Large intestine (tissue), 3 donors: ENCODE data around the gene NIP7. TPM values are rescaled to one million over a fixed set of nuclear protein-coding genes. Genes with fewer than 3 reads are reported as not detected.

Source experiments
- DNase-seq, 2 donors: peaks; one replicate each; pipeline versions ENCODE4 v3.0.0 to v3.0.0-alpha.2; 2013
- H3K27ac ChIP-seq: one replicate; pipeline ENCODE4 v1.5.1; 2013; ENCODE audit warnings: low read length
- H3K27me3 ChIP-seq: 2 replicates; pipeline ENCODE4 v1.6.1; 2013; ENCODE audit warnings: low read length; ENCODE audit not compliant: control insufficient read depth, insufficient read depth
- H3K36me3 ChIP-seq: 2 replicates; pipeline ENCODE4 v1.6.1; 2013; ENCODE audit warnings: low read length; ENCODE audit not compliant: control insufficient read depth, insufficient read depth
- H3K4me1 ChIP-seq: one replicate; pipeline ENCODE4 v1.6.1; 2013; ENCODE audit warnings: low read length; ENCODE audit not compliant: control insufficient read depth, insufficient read depth
- H3K4me3 ChIP-seq: one replicate; pipeline ENCODE4 v1.5.1; 2013; ENCODE audit warnings: low read length
- H3K9me3 ChIP-seq: one replicate; pipeline ENCODE4 v1.6.1; 2013; ENCODE audit warnings: mild to moderate bottlenecking, low read depth, low read length, moderate library complexity; ENCODE audit not compliant: control insufficient read depth
- WGBS: methylation state at CpG from one replicate; pipeline ENCODE4 v1.1.5; 2013; ENCODE audit warnings: low lambda C conversion rate; ENCODE audit not compliant: insufficient coverage; 5-methylcytosine and 5-hydroxymethylcytosine counted together
- polyA plus RNA-seq: library from polyadenylated mRNA; unstranded; fragments of 120-200 nt; gene quantifications from one replicate; pipeline ENCODE4 v1.2.1, GENCODE V29; 2013

Gene NIP7
- polyA plus RNA-seq, 1 donor, result 25.5 TPM

- no peak for DNase-seq
- no peaks in the 10 kb centered on the region for H3K4me1 ChIP-seq
- H3K27ac ChIP-seq, result no peak overlapping the region
- no peaks in the 10 kb centered on the region for H3K27me3 ChIP-seq
- no CpG with 5 or more reads among the region's 30 CpGs for WGBS
- peaks cover 95% of the 10 kb centered on the region for H3K36me3 ChIP-seq
- no peaks in the 10 kb centered on the region for H3K9me3 ChIP-seq
- no peak overlapping the region for H3K4me3 ChIP-seq
Observed at GRCh38 chr16:69318177-69318910, 21.2 kb upstream of the NIP7 start.

GRCh38 chr16:69318911-69319289, 20.7 kb upstream of the NIP7 start:
- H3K4me1 ChIP-seq, result no peaks in the 10 kb centered on the region
- WGBS, result no CpG with 5 or more reads among the region's 10 CpGs
- no peak overlapping the region for H3K27ac ChIP-seq
- no peaks in the 10 kb centered on the region for H3K9me3 ChIP-seq
- no peak overlapping the region for H3K4me3 ChIP-seq
- no peak for DNase-seq
- H3K27me3 ChIP-seq, result no peaks in the 10 kb centered on the region
- H3K36me3 ChIP-seq, result peaks cover 95% of the 10 kb centered on the region

- Histone ChIP-seq H3K27ac (no peak overlapping the region), H3K27me3 (no peaks in the 10 kb centered on the region), H3K9me3 (no peaks in the 10 kb centered on the region), H3K4me3 (no peak overlapping the region), H3K36me3 (peaks cover 96% of the 10 kb centered on the region), H3K4me1 (no peaks in the 10 kb centered on the region)
- no CpG with 5 or more reads among the region's 9 CpGs for WGBS
- DNase-seq, result no peak
Observed at GRCh38 chr16:69319381-69319780, 20.2 kb upstream of the NIP7 start.

- peaks cover 2% of the 10 kb centered on the region for H3K4me1 ChIP-seq
- H3K4me3 ChIP-seq, result no peak overlapping the region
- no peak for DNase-seq
- WGBS, result no CpG with 5 or more reads among the region's 30 CpGs
- H3K9me3 ChIP-seq, result no peaks in the 10 kb centered on the region
- no peak overlapping the region for H3K27ac ChIP-seq
- no peaks in the 10 kb centered on the region for H3K27me3 ChIP-seq
- H3K36me3 ChIP-seq, result peaks cover 96% of the 10 kb centered on the region
Observed at GRCh38 chr16:69319826-69320739, 19.5 kb upstream of the NIP7 start.

GRCh38 chr16:69320740-69321073, 18.9 kb upstream of the NIP7 start:
- no peak overlapping the region for H3K4me3 ChIP-seq
- no peaks in the 10 kb centered on the region for H3K9me3 ChIP-seq
- no peak overlapping the region for H3K27ac ChIP-seq
- H3K27me3 ChIP-seq, result no peaks in the 10 kb centered on the region
- H3K4me1 ChIP-seq, result peaks cover 4% of the 10 kb centered on the region
- peaks cover 92% of the 10 kb centered on the region for H3K36me3 ChIP-seq
- WGBS, result 98% methylated on average over 5 of the region's 13 CpGs
- no peak for DNase-seq

GRCh38 chr16:69321080-69321479, 18.5 kb upstream of the NIP7 start:
- no peak for DNase-seq
- Histone ChIP-seq H3K36me3 (peaks cover 92% of the 10 kb centered on the region), H3K27ac (no peak overlapping the region), H3K27me3 (no peaks in the 10 kb centered on the region), H3K9me3 (no peaks in the 10 kb centered on the region), H3K4me3 (no peak overlapping the region), H3K4me1 (peaks cover 8% of the 10 kb centered on the region)
- WGBS, result no CpG with 5 or more reads among the region's 22 CpGs

- Histone ChIP-seq H3K27ac (no peak overlapping the region), H3K4me1 (peaks cover 19% of the 10 kb centered on the region), H3K27me3 (no peaks in the 10 kb centered on the region), H3K36me3 (peaks cover 82% of the 10 kb centered on the region), H3K9me3 (no peaks in the 10 kb centered on the region), H3K4me3 (no peak overlapping the region)
- WGBS, result no CpG with 5 or more reads among the region's 7 CpGs
- no peak for DNase-seq
Observed at GRCh38 chr16:69322343-69322742, 17.2 kb upstream of the NIP7 start.

GRCh38 chr16:69323415-69323814, 16.2 kb upstream of the NIP7 start:
- no CpG with 5 or more reads among the region's 14 CpGs for WGBS
- H3K4me3 ChIP-seq, result no peak overlapping the region
- peaks cover 30% of the 10 kb centered on the region for H3K4me1 ChIP-seq
- no peaks in the 10 kb centered on the region for H3K27me3 ChIP-seq
- peaks cover 80% of the 10 kb centered on the region for H3K36me3 ChIP-seq
- no peaks in the 10 kb centered on the region for H3K9me3 ChIP-seq
- no peak overlapping the region for H3K27ac ChIP-seq
- DNase-seq, result no peak

- Histone ChIP-seq H3K27me3 (no peaks in the 10 kb centered on the region), H3K4me1 (peaks cover 36% of the 10 kb centered on the region), H3K9me3 (no peaks in the 10 kb centered on the region), H3K27ac (no peak overlapping the region), H3K4me3 (no peak overlapping the region), H3K36me3 (peaks cover 80% of the 10 kb centered on the region)
- no CpG with 5 or more reads among the region's 8 CpGs for WGBS
- peak in 1 of 2 donors; percentile 16 for DNase-seq
Observed at GRCh38 chr16:69324013-69324531, 15.5 kb upstream of the NIP7 start.

GRCh38 chr16:69324585-69325253, 14.9 kb upstream of the NIP7 start:
- no peaks in the 10 kb centered on the region for H3K9me3 ChIP-seq
- H3K4me1 ChIP-seq, result peaks cover 42% of the 10 kb centered on the region
- WGBS, result no CpG with 5 or more reads among the region's 10 CpGs
- H3K27me3 ChIP-seq, result no peaks in the 10 kb centered on the region
- DNase-seq, result no peak
- H3K4me3 ChIP-seq, result no peak overlapping the region
- no peak overlapping the region for H3K27ac ChIP-seq
- peaks cover 74% of the 10 kb centered on the region for H3K36me3 ChIP-seq
